ENCODE results near the gene PURA.

The PURA gene

DNA sequence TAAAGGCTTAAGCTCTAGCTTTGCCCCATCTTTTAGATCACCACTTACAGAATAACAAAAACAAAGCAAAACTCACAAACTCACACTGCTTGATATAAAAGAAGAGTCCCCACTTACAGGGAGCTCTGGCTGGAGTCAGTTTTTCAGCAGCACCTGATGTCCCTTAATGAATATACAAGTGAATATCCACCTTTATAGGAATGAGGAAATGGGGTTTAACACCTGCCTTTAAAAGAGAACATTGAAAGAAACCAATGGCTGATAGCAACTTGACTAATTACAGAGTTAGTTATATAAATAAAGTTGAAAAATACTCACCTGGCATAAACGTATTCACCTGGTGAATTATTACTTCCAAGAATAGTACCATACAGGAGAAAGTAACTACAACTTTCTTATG is 20.7 kb upstream of the PURA start:
- TF ChIP-seq TARDBP (IDR thresholded peaks at IDR 0.05) = no peak
- TF ChIP-seq SP1 (IDR thresholded peaks at IDR 0.05) = no peak
- no peak for TF ChIP-seq LEF1 (IDR thresholded peaks at IDR 0.05; ENCODE audit: borderline replicate concordance)
- no peak for TF ChIP-seq NFRKB (IDR thresholded peaks at IDR 0.05)
- TF ChIP-seq SUZ12 (IDR thresholded peaks at IDR 0.05) = no peak
- DNase-seq (ENCODE audit: extremely low spot score) = no peak
- POLR2A ChIA-PET = interaction anchor here (0.7 kb wide), 1 partner anchor 14 kb away, joined by 4 read pairs; no protein-coding TSS in a partner anchor
- CTCF ChIA-PET = no interaction called here

DNA sequence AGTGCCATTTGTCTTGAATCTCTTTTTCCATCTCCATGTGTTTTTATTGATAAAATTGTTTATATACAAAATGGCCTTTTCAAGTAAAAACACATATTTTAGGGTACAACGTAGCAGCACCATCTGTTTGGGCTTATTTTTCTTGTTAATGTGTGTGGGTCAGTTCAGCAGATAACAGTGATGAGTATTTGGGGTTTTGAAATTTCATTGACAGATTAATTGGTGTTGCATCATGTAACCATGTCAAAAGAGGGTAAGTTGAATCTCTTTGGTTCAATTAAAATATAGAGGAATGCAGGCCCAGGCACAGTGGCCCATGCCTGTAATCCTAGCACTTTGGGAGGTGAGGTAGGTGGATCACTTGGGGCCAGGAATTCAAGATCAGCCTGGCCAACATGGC is 20.0 kb upstream of the PURA start:
- POLR2A ChIA-PET = interaction anchor here (1.0 to 1.3 kb wide), 2 partner anchors 12 to 14 kb away, joined by 4 read pairs; no protein-coding TSS in a partner anchor
- CTCF ChIA-PET = no interaction called here
- DNase-seq (ENCODE audit: extremely low spot score) = no peak
- TF ChIP-seq ZNF384 (IDR thresholded peaks at IDR 0.05) = no peak
- no peak for TF ChIP-seq SUZ12 (IDR thresholded peaks at IDR 0.05)
- no peak for TF ChIP-seq BHLHE40 (IDR thresholded peaks at IDR 0.05; ENCODE audit: borderline replicate concordance)
- TF ChIP-seq HDGF (IDR thresholded peaks at IDR 0.05; ENCODE audit: borderline replicate concordance) = no peak
- TF ChIP-seq L3MBTL2 (conservative IDR thresholded peaks at IDR 0.05) = no peak
- no peak for TF ChIP-seq ARNT (IDR thresholded peaks at IDR 0.05)
- TF ChIP-seq ELF4 (IDR thresholded peaks at IDR 0.05) = no peak
- no peak for TF ChIP-seq SP1 (IDR thresholded peaks at IDR 0.05)
- no peak for TF ChIP-seq CTBP1 (IDR thresholded peaks at IDR 0.05; ENCODE audit: borderline replicate concordance)
- TF ChIP-seq FOXM1 (IDR thresholded peaks at IDR 0.05; ENCODE audit: borderline replicate concordance) = no peak
- no peak for TF ChIP-seq NFRKB (IDR thresholded peaks at IDR 0.05)
- no peak for TF ChIP-seq TARDBP (IDR thresholded peaks at IDR 0.05)

DNA sequence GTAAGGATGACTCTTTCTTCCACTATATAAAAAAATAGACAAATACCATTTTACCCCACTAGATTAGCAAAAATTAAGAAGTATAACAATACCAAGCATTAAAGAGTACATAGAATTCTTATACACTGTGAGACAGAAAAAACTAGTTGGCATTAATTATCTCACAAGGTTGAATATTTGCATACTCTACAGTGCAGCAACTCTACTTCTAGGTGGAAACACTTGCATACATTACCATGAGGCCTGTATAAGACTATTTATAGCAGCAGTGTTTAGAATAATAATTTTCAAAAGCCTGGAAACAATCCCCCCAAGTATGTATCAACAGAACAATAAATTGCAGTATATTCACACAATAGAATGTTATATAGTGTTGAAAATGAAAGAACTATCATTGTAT is 19.0 kb upstream of the PURA start:
- no peak for DNase-seq (ENCODE audit: extremely low spot score)
- TF ChIP-seq FOXA1 (IDR thresholded peaks at IDR 0.05) = no peak
- TF ChIP-seq FOXM1 (IDR thresholded peaks at IDR 0.05; ENCODE audit: borderline replicate concordance) = no peak
- no peak for TF ChIP-seq LEF1 (IDR thresholded peaks at IDR 0.05; ENCODE audit: borderline replicate concordance)
- TF ChIP-seq TARDBP (IDR thresholded peaks at IDR 0.05) = no peak
- no peak for TF ChIP-seq ZNF384 (IDR thresholded peaks at IDR 0.05)
- no peak for TF ChIP-seq SUZ12 (IDR thresholded peaks at IDR 0.05)
- TF ChIP-seq L3MBTL2 (conservative IDR thresholded peaks at IDR 0.05) = no peak
- TF ChIP-seq HDGF (IDR thresholded peaks at IDR 0.05; ENCODE audit: borderline replicate concordance) = no peak
- TF ChIP-seq SP1 (IDR thresholded peaks at IDR 0.05) = no peak
- no peak for TF ChIP-seq FOXK2 (IDR thresholded peaks at IDR 0.05)
- no peak for TF ChIP-seq NFRKB (IDR thresholded peaks at IDR 0.05)
- no peak for TF ChIP-seq ARNT (IDR thresholded peaks at IDR 0.05)
- TF ChIP-seq ELF4 (IDR thresholded peaks at IDR 0.05) = no peak
- TF ChIP-seq, protein P1, sequence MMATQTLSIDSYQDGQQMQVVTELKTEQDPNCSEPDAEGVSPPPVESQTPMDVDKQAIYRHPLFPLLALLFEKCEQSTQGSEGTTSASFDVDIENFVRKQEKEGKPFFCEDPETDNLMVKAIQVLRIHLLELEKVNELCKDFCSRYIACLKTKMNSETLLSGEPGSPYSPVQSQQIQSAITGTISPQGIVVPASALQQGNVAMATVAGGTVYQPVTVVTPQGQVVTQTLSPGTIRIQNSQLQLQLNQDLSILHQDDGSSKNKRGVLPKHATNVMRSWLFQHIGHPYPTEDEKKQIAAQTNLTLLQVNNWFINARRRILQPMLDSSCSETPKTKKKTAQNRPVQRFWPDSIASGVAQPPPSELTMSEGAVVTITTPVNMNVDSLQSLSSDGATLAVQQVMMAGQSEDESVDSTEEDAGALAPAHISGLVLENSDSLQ (IDR thresholded peaks at IDR 0.05) = no peak
- TF ChIP-seq CTBP1 (IDR thresholded peaks at IDR 0.05; ENCODE audit: borderline replicate concordance) = no peak
- TF ChIP-seq BHLHE40 (IDR thresholded peaks at IDR 0.05; ENCODE audit: borderline replicate concordance) = no peak
- POLR2A ChIA-PET = interaction anchor here (1.0 to 1.3 kb wide), 2 partner anchors 11 to 13 kb away, joined by 4 read pairs; no protein-coding TSS in a partner anchor
- CTCF ChIA-PET = no interaction called here

DNA sequence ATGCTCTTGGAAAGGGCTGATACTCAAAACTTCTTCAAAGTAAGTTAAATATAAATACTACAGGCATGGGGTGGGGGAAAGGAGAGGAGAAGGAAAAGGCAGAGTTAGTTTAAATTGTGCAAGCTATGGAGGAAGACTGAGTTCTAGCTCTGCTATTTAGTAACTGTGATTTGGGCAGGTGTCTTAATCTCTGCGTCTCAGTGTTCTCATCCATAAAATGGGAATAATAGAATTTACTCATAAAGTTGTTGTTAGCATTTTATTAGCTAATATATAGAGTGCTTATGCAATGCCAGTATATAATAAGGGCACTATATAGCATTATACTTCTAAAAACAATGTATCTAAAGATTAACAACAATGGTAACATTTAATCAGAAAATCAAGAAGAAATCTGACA is 12.7 kb upstream of the PURA start:
- no peak for DNase-seq (ENCODE audit: extremely low spot score)
- TF ChIP-seq FOXK2 (IDR thresholded peaks at IDR 0.05) (no peak), ARNT (IDR thresholded peaks at IDR 0.05) (no peak), FOXM1 (IDR thresholded peaks at IDR 0.05; ENCODE audit: borderline replicate concordance) (no peak)
- ChIA-PET CTCF (no interaction called here), POLR2A (no interaction called here)

DNA sequence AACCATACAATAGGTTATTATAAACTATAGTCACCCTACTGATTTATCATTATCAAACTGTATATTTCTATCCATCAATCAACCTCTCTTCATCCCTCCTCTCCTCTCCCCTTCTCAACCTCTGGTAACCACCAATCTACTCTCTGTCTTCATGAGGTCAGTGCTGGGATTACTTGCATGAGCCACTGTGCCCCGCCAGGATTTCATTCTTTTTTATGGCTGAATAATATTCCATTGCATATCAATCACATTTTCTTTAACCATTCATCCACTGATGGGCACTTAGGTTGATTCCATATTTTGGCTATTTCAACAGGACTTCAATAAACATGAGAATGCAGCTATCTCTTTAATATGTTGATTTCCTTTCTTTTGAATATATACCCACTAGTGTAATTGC is 10.8 kb upstream of the PURA start:
- ChIA-PET POLR2A (no interaction called here), CTCF (no interaction called here)
- no peak for DNase-seq (ENCODE audit: extremely low spot score)
- no peak for TF ChIP-seq NFRKB (IDR thresholded peaks at IDR 0.05)

DNA sequence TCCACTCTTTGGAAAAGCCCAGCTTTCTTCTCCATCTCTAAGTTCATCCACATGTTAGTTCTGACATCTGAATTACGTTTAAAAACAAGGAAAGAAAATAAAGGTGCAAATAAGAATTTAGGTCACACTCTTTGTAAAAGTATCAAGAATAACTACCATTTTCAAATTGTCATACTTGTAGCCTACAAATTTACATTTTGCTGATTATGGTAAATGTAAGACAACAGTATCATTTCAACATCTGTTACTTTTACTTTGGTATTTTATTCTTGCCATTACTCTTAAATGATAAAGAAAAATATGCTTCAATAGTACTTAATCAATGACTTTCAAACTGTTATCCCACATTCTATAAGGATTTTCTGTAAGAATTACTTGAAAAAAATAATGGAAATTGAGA is 9.8 kb upstream of the PURA start:
- CTCF ChIA-PET = no interaction called here
- no peak for TF ChIP-seq FOXA1 (IDR thresholded peaks at IDR 0.05)
- no peak for TF ChIP-seq BHLHE40 (IDR thresholded peaks at IDR 0.05; ENCODE audit: borderline replicate concordance)
- no peak for TF ChIP-seq SP1 (IDR thresholded peaks at IDR 0.05)
- no peak for DNase-seq (ENCODE audit: extremely low spot score)
- POLR2A ChIA-PET = no interaction called here

DNA sequence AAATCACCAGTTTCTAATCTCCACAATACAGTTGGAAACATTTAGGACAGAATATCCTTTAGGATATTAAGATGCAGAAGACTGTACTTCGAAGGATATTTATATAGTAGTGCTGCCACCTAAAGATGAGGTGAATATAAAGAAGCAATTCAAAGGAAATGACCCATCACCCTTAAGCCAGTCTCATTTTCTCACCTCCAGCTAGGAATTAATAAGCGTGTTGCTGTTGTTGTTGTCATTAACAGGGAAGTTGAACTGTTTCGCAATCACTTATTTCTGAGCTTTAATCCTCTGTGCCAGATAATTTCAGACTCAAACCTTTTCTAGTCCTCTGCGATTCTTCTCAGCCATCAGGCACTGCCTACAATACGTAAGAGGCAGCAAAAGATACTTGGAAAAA is 7.8 kb upstream of the PURA start:
- ChIA-PET CTCF (interaction anchor here (0.6 to 1.1 kb wide), 2 partner anchors 12 to 1046 kb away, joined by 3 to 5 read pairs; no protein-coding TSS in a partner anchor), POLR2A (interaction anchor here (0.6 to 3.7 kb wide), 3 partner anchors 10 to 125 kb away, joined by 4 to 20 read pairs (median 4); no protein-coding TSS in a partner anchor)
- no peak for DNase-seq (ENCODE audit: extremely low spot score)
- TF ChIP-seq BHLHE40 (IDR thresholded peaks at IDR 0.05; ENCODE audit: borderline replicate concordance) = no peak
- no peak for TF ChIP-seq SUZ12 (IDR thresholded peaks at IDR 0.05)

DNA sequence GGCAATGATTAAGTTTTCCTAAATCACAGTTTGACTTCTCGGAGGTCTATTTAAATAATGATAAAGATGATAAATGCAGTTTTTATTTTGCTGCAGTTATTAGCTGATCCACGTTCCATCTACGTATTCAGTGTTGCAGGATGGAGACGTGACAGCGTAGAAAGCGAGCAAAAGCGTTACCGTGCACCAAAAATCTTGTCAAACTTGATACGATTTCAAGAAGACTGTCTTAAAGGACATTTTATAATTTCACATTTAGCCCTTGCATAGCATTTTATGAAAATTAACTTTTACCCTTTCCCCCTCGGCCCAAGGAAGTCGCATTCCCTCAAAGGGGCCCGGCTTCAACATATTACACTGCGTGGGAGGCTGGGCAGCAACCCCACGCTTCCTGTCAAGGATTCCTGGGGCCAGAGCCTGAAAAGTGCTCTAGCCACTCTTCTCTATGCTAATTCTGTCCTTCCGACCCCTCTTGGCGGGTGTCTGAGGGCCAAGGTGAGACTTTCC is 7.1 kb upstream of the PURA start:
- ChIA-PET POLR2A (interaction anchor here (0.9 to 3.7 kb wide), 14 partner anchors 8 to 49 kb away, joined by 3 to 20 read pairs (median 4); no protein-coding TSS in a partner anchor), CTCF (no interaction called here)
- DNase-seq (ENCODE audit: extremely low spot score) = no peak
- TF ChIP-seq, protein P1 (IDR thresholded peaks at IDR 0.05) = no peak
- no peak for TF ChIP-seq LEF1 (IDR thresholded peaks at IDR 0.05; ENCODE audit: borderline replicate concordance)
- TF ChIP-seq FOXK2 (IDR thresholded peaks at IDR 0.05) = no peak
- TF ChIP-seq FOXM1 (IDR thresholded peaks at IDR 0.05; ENCODE audit: borderline replicate concordance) = no peak
- TF ChIP-seq FOXA1 (IDR thresholded peaks at IDR 0.05) = no peak
- TF ChIP-seq ARNT (IDR thresholded peaks at IDR 0.05) = no peak

Measured in HEK293T (cell line).